ENCODE data around the gene RFX1.
"Not testable (repeated sequence)": the region's sequence is repeated elsewhere in the genome, so short reads cannot be mapped to it uniquely, and the experiment has no call there.

RFX1 gene

GRCh38 chr19:13978351-13979243 lies 27.5 kb downstream of the RFX1 start:
- DNase-seq: peak; percentile 51

- no peak for DNase-seq
Observed at GRCh38 chr19:13977803-13978202, 28.3 kb downstream of the RFX1 start.

- DNase-seq: no peak
Observed at GRCh38 chr19:13976446-13976845, 29.7 kb downstream of the RFX1 start.

- no peak for DNase-seq
Observed at GRCh38 chr19:13975870-13976269, 30.2 kb downstream of the RFX1 start.

- peak; percentile 57 for DNase-seq
Observed at GRCh38 chr19:13974073-13974472, 32.0 kb downstream of the RFX1 start.

GRCh38 chr19:13973479-13973878 lies 32.6 kb downstream of the RFX1 start:
- DNase-seq: not testable (repeated sequence)

- no peak for DNase-seq
Observed at GRCh38 chr19:13972368-13973155, 33.6 kb downstream of the RFX1 start.

GRCh38 chr19:13971868-13972267 lies 34.3 kb downstream of the RFX1 start:
- DNase-seq: not testable (repeated sequence)

- DNase-seq: no peak
Observed at GRCh38 chr19:13969897-13970296, 36.2 kb downstream of the RFX1 start.

GRCh38 chr19:13968999-13969398 lies 37.1 kb downstream of the RFX1 start:
- no peak for DNase-seq

- no peak for DNase-seq
Observed at GRCh38 chr19:13968383-13968935, 37.7 kb downstream of the RFX1 start.

- not testable (repeated sequence) for DNase-seq
Observed at GRCh38 chr19:13967206-13967605, 38.9 kb downstream of the RFX1 start.

GRCh38 chr19:13966684-13967128 lies 39.4 kb downstream of the RFX1 start:
- no peak for DNase-seq

- no peak for DNase-seq
Observed at GRCh38 chr19:13965926-13966683, 40.0 kb downstream of the RFX1 start.

GRCh38 chr19:13965377-13965896 lies 40.7 kb downstream of the RFX1 start:
- no peak for DNase-seq

- DNase-seq: no peak
Observed at GRCh38 chr19:13964776-13965175, 41.3 kb downstream of the RFX1 start.

- no peak for DNase-seq
Observed at GRCh38 chr19:13963603-13964105, 42.5 kb downstream of the RFX1 start.

GRCh38 chr19:13962699-13963602 lies 43.2 kb downstream of the RFX1 start:
- no peak for DNase-seq

GRCh38 chr19:13961826-13962698 lies 44.1 kb downstream of the RFX1 start:
- DNase-seq: no peak

All from activated CD4-positive, alpha-beta T cell treated with anti-CD3 and anti-CD28 coated beads for 48 hours (primary cell).